ENCODE data around the gene ME1.
"Not testable (repeated sequence)": the region's sequence is repeated elsewhere in the genome, so short reads cannot be mapped to it uniquely, and the experiment has no call there.

Gene ME1

GRCh38 chr6:83352424-83353061 lies 78.3 kb downstream of the ME1 start:
- no peak for DNase-seq

- no peak for DNase-seq
These were observed 87.7 kb downstream of the ME1 start for GRCh38 chr6:83343121-83343520.

- DNase-seq, result no peak
These were observed 89.1 kb downstream of the ME1 start for GRCh38 chr6:83341765-83342164.

GRCh38 chr6:83333916-83334315 lies 96.9 kb downstream of the ME1 start:
- not testable (repeated sequence) for DNase-seq

- DNase-seq, result no peak
These were observed 97.4 kb downstream of the ME1 start for GRCh38 chr6:83333500-83333899.

- no peak for DNase-seq
These were observed 116.2 kb downstream of the ME1 start for GRCh38 chr6:83314693-83315092.

GRCh38 chr6:83313882-83314281 lies 117.0 kb downstream of the ME1 start:
- DNase-seq, result no peak

- DNase-seq, result no peak
These were observed 119.6 kb downstream of the ME1 start for GRCh38 chr6:83311231-83311630.

GRCh38 chr6:83310046-83310445 lies 120.8 kb downstream of the ME1 start:
- DNase-seq, result no peak

GRCh38 chr6:83309344-83309743 lies 121.5 kb downstream of the ME1 start:
- no peak for DNase-seq

GRCh38 chr6:83308833-83309232 lies 122.0 kb downstream of the ME1 start:
- DNase-seq, result no peak

- no peak for DNase-seq
These were observed 123.0 kb downstream of the ME1 start for GRCh38 chr6:83307849-83308248.

- DNase-seq, result no peak
These were observed 127.4 kb downstream of the ME1 start for GRCh38 chr6:83303426-83303825.

- no peak for DNase-seq
These were observed 136.2 kb downstream of the ME1 start for GRCh38 chr6:83294676-83295075.

- no peak for DNase-seq
These were observed 137.7 kb downstream of the ME1 start for GRCh38 chr6:83292900-83293843.

GRCh38 chr6:83287298-83287697 lies 143.6 kb downstream of the ME1 start:
- not testable (repeated sequence) for DNase-seq

GRCh38 chr6:83285917-83286316 lies 144.9 kb downstream of the ME1 start:
- no peak for DNase-seq

GRCh38 chr6:83273596-83273995 lies 157.3 kb downstream of the ME1 start:
- DNase-seq, result no peak

GRCh38 chr6:83270971-83271719 lies 159.7 kb downstream of the ME1 start:
- DNase-seq, result no peak

GRCh38 chr6:83265384-83265783 lies 165.5 kb downstream of the ME1 start:
- no peak for DNase-seq

GRCh38 chr6:83260577-83260976 lies 170.3 kb downstream of the ME1 start:
- DNase-seq, result no peak

- no peak for DNase-seq
These were observed 172.3 kb downstream of the ME1 start for GRCh38 chr6:83258517-83258916.

GRCh38 chr6:83257791-83258190 lies 173.1 kb downstream of the ME1 start:
- DNase-seq, result no peak

- DNase-seq, result not testable (repeated sequence)
These were observed 174.1 kb downstream of the ME1 start for GRCh38 chr6:83256719-83257118.
